Measurements from ENCODE around the gene NANOS2. TPM values are rescaled to one million over a fixed set of nuclear protein-coding genes. Genes with fewer than 3 reads are reported as not detected.

Gene NANOS2
- total RNA-seq, 4 donors from 2014 or later = not detected

- no peak overlapping the region for H3K27ac ChIP-seq
- no peak for DNase-seq
- no peak overlapping the region for H3K4me3 ChIP-seq
- in situ Hi-C loops (cut with MboI; ENCODE audit: low pct_ligation_motif_present in 1 of 4, low pct_unique_long_range_greater_than_20kb in 1 of 4, low sequenced_read_pairs in 3 of 4) = no loop called here
- H3K4me1 ChIP-seq = no peaks in the 10 kb centered on the region
- intact Hi-C loops (cut with DNase I; ENCODE audit: low total_unique reads) = no loop called here
- peaks cover 44% of the 10 kb centered on the region for H3K27me3 ChIP-seq
- no peaks in the 10 kb centered on the region for H3K9me3 ChIP-seq
- WGBS, 2 donors (ENCODE audit: low coverage in 1 of 2) = 42 to 60% methylated on average over 5 to 12 of the region's 12 CpGs
- TF ChIP-seq EP300 (IDR thresholded peaks at IDR 0.05; ENCODE audit: low read depth) (no peak), POLR2AphosphoS5 (IDR thresholded peaks at IDR 0.05) (no peak), POLR2A (IDR thresholded peaks at IDR 0.05) (no peak), CTCF (IDR thresholded peaks at IDR 0.05) (no peak)
- no peaks in the 10 kb centered on the region for H3K36me3 ChIP-seq
Measured at GRCh38 chr19:45958769-45959516, 44.4 kb upstream of the NANOS2 start.

- Histone ChIP-seq H3K4me3 (no peak overlapping the region), H3K9me3 (no peaks in the 10 kb centered on the region), H3K27me3 (peaks cover 44% of the 10 kb centered on the region), H3K36me3 (no peaks in the 10 kb centered on the region), H3K27ac (no peak overlapping the region), H3K4me1 (no peaks in the 10 kb centered on the region)
- DNase-seq = no peak
- in situ Hi-C loops (cut with MboI; ENCODE audit: low pct_ligation_motif_present in 1 of 4, low pct_unique_long_range_greater_than_20kb in 1 of 4, low sequenced_read_pairs in 3 of 4) (no loop called here), intact Hi-C loops (cut with DNase I; ENCODE audit: low total_unique reads) (no loop called here)
- 80 to 88% methylated on average over 2 to 6 of the region's 6 CpGs for WGBS, 2 donors (ENCODE audit: low coverage in 1 of 2)
- TF ChIP-seq POLR2A (IDR thresholded peaks at IDR 0.05) (no peak), POLR2AphosphoS5 (IDR thresholded peaks at IDR 0.05) (no peak), EP300 (IDR thresholded peaks at IDR 0.05; ENCODE audit: low read depth) (no peak), CTCF (IDR thresholded peaks at IDR 0.05) (no peak)
Measured at GRCh38 chr19:45958320-45958719, 43.7 kb upstream of the NANOS2 start.

GRCh38 chr19:45955905-45956608 lies 41.5 kb upstream of the NANOS2 start:
- no peak overlapping the region for H3K27ac ChIP-seq
- H3K36me3 ChIP-seq = no peaks in the 10 kb centered on the region
- H3K4me3 ChIP-seq = no peak overlapping the region
- 44 to 49% methylated on average over 4 to 13 of the region's 13 CpGs for WGBS, 2 donors (ENCODE audit: low coverage in 1 of 2)
- intact Hi-C loops (cut with DNase I; ENCODE audit: low total_unique reads) (no loop called here), in situ Hi-C loops (cut with MboI; ENCODE audit: low pct_ligation_motif_present in 1 of 4, low pct_unique_long_range_greater_than_20kb in 1 of 4, low sequenced_read_pairs in 3 of 4) (no loop called here)
- no peak for TF ChIP-seq EP300 (IDR thresholded peaks at IDR 0.05; ENCODE audit: low read depth)
- TF ChIP-seq POLR2AphosphoS5 (IDR thresholded peaks at IDR 0.05) = no peak
- TF ChIP-seq CTCF (IDR thresholded peaks at IDR 0.05) = no peak
- TF ChIP-seq POLR2A (IDR thresholded peaks at IDR 0.05) = no peak
- peaks cover 60% of the 10 kb centered on the region for H3K27me3 ChIP-seq
- peaks cover 0 to 7% (median 0%) of the 10 kb centered on the region in 4 donors for H3K4me1 ChIP-seq
- no peak for DNase-seq
- no peaks in the 10 kb centered on the region for H3K9me3 ChIP-seq

GRCh38 chr19:45954156-45954555 lies 39.6 kb upstream of the NANOS2 start:
- Histone ChIP-seq H3K4me1 (peaks cover 0 to 7% (median 0%) of the 10 kb centered on the region in 4 donors), H3K27ac (no peak overlapping the region), H3K27me3 (peaks cover 57% of the 10 kb centered on the region), H3K9me3 (no peaks in the 10 kb centered on the region), H3K36me3 (no peaks in the 10 kb centered on the region), H3K4me3 (no peak overlapping the region)
- in situ Hi-C loops (cut with MboI; ENCODE audit: low pct_ligation_motif_present in 1 of 4, low pct_unique_long_range_greater_than_20kb in 1 of 4, low sequenced_read_pairs in 3 of 4) (no loop called here), intact Hi-C loops (cut with DNase I; ENCODE audit: low total_unique reads) (no loop called here)
- 24% methylated on average over 9 of the region's 9 CpGs; no CpG with 5 or more reads in 1 of the 2 donors for WGBS, 2 donors (ENCODE audit: low coverage in 1 of 2)
- no peak for DNase-seq
- TF ChIP-seq CTCF (IDR thresholded peaks at IDR 0.05) (no peak), EP300 (IDR thresholded peaks at IDR 0.05; ENCODE audit: low read depth) (no peak), POLR2A (IDR thresholded peaks at IDR 0.05) (no peak), POLR2AphosphoS5 (IDR thresholded peaks at IDR 0.05) (no peak)

All from transverse colon (tissue), 4 donors.